IPS-NIHi7 (cell line): Measurements from ENCODE around the gene STUB1.

Experiments used
- DNase-seq: peaks from one replicate; pipeline ENCODE4 v3.0.0; 2012; ENCODE audit warnings: mixed read lengths; ENCODE audit errors: extremely low spot score

Gene STUB1

GRCh38 chr16:679814-680624, at the start of gene STUB1:
Gene STUB1, plus strand, starts transcription at chr16:680410. Its CDS starts 116 bp downstream, at chr16:680526.
- peak; percentile 87 for DNase-seq

- peak; percentile 86 for DNase-seq
Measured at GRCh38 chr16:630815-631405, 49.3 kb upstream of the STUB1 start, which contains the start of gene WFIKKN1. Gene WFIKKN1, plus strand, starts transcription at chr16:630985. Its CDS starts 269 bp downstream, at chr16:631254.

- no peak for DNase-seq
Measured at GRCh38 chr16:631808-632358, 48.3 kb upstream of the STUB1 start.

GRCh38 chr16:632486-633335, 47.5 kb upstream of the STUB1 start:
- no peak for DNase-seq

- no peak for DNase-seq
Measured at GRCh38 chr16:633336-634050, 46.7 kb upstream of the STUB1 start.

- DNase-seq = no peak
Measured at GRCh38 chr16:634051-634670, 46.0 kb upstream of the STUB1 start.

- no peak for DNase-seq
Measured at GRCh38 chr16:634996-635395, 45.2 kb upstream of the STUB1 start.

GRCh38 chr16:635573-636205, 44.5 kb upstream of the STUB1 start:
- DNase-seq = no peak

GRCh38 chr16:636206-637080, 43.8 kb upstream of the STUB1 start, which contains the start of gene METTL26:
Gene METTL26, minus strand, starts transcription at chr16:636305. Its CDS starts 15 bp downstream, at chr16:636290.
- DNase-seq = peak; percentile 94

GRCh38 chr16:637081-638018, 42.9 kb upstream of the STUB1 start:
- peak; percentile 95 for DNase-seq

- no peak for DNase-seq
Measured at GRCh38 chr16:638034-638543, 42.1 kb upstream of the STUB1 start.

GRCh38 chr16:638836-639235, 41.4 kb upstream of the STUB1 start:
- no peak for DNase-seq

GRCh38 chr16:640614-641013, 39.6 kb upstream of the STUB1 start:
- no peak for DNase-seq

GRCh38 chr16:641326-642188, 38.7 kb upstream of the STUB1 start, which contains the start of gene MCRIP2:
Gene MCRIP2, plus strand, starts transcription at chr16:641828. Its CDS starts 164 bp downstream, at chr16:641992.
- DNase-seq = peak; percentile 92

GRCh38 chr16:642189-643049, 37.8 kb upstream of the STUB1 start:
- DNase-seq = no peak

- DNase-seq = no peak
Measured at GRCh38 chr16:643050-643368, 37.2 kb upstream of the STUB1 start.
